IPS-18c (cell line): ENCODE measurements around the gene RAB3IP.

ENCODE experiments used
- H3K4me3 ChIP-seq: 2 replicates; pipeline ENCODE4 v1.7.0; 2013; ENCODE audit warnings: low read depth, mild to moderate bottlenecking, low read length, moderate library complexity; ENCODE audit not compliant: insufficient read depth
- H3K9me3 ChIP-seq: one replicate; pipeline ENCODE4 v1.6.1; 2013; ENCODE audit warnings: mild to moderate bottlenecking, low read length, moderate library complexity; ENCODE audit not compliant: control insufficient read depth, insufficient read depth

RAB3IP gene, protein sequence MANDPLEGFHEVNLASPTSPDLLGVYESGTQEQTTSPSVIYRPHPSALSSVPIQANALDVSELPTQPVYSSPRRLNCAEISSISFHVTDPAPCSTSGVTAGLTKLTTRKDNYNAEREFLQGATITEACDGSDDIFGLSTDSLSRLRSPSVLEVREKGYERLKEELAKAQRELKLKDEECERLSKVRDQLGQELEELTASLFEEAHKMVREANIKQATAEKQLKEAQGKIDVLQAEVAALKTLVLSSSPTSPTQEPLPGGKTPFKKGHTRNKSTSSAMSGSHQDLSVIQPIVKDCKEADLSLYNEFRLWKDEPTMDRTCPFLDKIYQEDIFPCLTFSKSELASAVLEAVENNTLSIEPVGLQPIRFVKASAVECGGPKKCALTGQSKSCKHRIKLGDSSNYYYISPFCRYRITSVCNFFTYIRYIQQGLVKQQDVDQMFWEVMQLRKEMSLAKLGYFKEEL

DNA sequence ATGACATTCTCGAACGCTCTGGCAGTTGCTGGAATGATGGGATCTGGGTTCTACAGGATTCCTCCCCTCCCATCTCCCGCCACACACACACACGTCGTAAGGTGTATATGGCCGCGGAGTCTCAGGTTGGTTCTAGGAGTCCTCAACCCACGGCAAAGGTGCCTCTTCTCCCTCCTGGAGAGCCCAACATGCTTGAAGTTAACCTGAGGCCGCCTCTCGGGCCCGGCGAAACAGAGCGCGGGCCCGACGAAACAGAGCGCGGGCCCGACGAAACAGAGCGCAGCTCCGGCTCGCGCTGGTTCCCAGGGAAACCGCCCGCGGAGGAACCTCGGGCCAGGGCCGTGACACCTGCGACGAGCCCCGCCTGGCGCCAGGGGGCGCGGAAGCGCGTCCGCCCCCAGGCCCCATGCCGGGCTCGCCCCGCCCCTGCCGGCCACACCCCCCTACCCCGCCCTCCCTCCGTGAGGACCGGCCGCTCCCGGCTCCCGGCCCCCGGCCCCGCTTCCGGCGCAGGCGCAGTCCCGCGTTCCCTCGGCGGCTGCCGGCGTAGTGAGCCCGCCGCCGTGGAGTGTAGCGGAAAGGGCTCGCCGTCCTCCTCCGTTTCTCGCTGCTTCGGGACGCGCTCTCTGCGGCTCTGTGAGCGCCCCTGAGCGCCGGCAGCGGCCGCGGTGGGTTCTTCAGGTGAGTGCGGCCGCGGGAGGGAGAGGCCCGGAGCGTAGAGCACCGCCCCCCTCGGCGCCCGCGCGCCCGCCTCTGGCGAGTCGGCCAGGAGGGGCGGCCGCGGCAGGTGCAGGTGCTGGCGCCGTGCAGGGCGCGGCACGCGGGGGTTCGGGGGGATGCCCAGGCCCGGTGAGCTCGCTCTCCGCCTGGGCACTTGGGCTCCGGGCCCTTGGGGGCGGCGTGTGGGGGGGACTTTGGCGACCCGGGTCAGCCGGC lies at the start of gene RAB3IP:
RAB3IP (plus strand) TSS at position 510 of the 936 bp plus-strand sequence. CDS start 16,549 bp downstream, outside the sequence.
- Histone ChIP-seq H3K9me3 (no peaks in the 10 kb centered on the region), H3K4me3 (peak within 1 kb of the TSS; percentile 81)

DNA sequence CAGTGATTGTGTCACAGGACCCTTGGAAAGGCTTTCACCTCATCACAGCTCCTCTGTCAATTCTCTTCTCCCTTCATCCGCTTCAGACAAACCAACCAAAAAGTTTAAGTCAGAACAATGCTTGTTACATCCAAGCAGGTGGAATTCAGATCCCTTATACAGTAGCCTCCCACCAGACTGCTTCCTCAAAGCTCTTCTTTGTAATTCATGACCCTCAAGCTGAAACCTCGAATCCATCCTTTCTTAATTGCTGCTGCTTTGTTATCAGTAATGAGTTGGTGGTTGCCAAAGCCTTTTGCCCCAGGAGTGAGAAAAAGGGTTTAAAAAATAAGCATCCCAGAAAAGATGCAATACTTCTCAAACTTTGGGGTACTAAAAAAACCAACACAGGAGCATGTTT lies 49.0 kb upstream of the RAB3IP start:
- no peak overlapping the region for H3K4me3 ChIP-seq
- H3K9me3 ChIP-seq: no peaks in the 10 kb centered on the region

DNA sequence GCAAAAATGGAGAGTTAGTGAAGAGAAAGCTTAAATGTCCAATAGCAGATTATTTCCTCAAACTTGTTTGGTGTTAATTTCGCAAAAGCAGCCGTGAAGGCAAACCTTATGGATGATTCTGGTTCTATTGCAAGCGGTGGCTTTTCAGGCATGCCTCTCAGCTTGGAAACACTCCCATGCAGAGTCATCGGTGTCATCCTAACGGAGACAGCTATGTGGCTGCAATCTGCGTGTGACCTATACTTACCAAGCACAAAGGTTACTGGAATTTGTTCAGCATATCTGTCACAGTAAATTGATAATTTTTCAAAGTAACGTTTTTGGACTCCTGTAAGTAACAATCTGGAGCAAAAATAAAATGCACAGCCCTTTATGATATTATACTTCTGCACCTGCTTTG lies 44.5 kb upstream of the RAB3IP start:
- no peaks in the 10 kb centered on the region for H3K9me3 ChIP-seq

DNA sequence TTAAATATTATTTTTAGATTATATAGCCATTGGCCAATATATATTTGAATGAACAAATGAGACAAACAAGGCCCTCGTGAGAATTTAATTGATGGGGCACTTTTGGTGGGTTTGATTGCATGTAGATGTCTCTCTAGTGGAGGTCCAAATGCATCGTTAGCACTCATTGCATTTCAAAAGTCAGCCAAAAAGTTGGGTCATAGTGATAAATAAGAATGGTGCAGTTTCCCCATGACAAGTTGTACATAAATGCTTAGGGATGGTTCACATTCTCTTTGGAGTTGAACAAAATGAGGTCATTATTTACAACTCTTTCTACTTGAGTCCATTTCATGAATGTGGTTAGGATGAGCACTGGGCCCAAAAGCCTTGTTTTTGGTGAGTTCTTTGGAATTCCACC lies 40.6 kb upstream of the RAB3IP start:
- no peaks in the 10 kb centered on the region for H3K9me3 ChIP-seq
- H3K4me3 ChIP-seq: no peak overlapping the region

More for the DNA sequence above, 44.5 kb upstream of the RAB3IP start:
- H3K4me3 ChIP-seq: no peak overlapping the region

DNA sequence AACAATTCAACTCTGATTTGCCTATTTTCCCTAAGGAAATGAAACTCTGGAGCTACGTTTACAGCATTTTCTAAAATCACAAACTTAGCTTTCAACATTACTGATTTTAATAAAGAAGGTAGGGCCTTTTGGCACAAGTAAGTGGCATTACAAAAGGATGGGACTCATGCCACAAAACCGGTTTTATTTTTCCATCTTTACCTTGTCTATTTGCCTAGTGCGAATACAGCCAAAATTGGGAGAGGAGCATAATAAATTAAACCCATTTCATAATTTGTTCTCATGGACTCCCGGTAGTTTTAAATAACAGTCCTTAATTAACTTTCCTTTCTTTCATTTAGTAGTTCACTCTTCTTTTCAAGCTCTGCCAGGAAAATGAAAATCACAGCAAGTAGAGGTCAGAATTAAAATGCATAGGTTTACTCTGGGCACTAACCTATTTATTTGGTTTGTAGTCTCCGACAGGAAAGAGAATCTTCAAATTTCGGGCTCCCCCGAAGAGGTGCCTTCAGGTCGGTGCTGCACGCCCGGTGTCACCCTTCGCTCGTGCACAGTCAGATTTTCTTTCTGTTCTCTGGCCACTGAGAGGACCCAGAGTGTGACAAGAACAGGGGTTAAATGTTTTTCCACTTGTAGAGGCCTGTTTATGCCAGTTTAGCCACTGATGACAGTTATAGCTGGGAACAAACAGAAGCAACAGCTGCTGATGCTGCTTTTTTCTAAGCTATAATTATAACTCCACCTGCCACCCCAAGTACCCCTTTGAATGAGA lies 39.7 kb upstream of the RAB3IP start, which contains the start of gene BEST3:
BEST3 (minus strand) TSS at position 535 of the 772 bp plus-strand sequence. CDS start 1,505 bp downstream, outside the sequence.
- Histone ChIP-seq H3K4me3 (no peak within 1 kb of the TSS), H3K9me3 (no peaks in the 10 kb centered on the region)

DNA sequence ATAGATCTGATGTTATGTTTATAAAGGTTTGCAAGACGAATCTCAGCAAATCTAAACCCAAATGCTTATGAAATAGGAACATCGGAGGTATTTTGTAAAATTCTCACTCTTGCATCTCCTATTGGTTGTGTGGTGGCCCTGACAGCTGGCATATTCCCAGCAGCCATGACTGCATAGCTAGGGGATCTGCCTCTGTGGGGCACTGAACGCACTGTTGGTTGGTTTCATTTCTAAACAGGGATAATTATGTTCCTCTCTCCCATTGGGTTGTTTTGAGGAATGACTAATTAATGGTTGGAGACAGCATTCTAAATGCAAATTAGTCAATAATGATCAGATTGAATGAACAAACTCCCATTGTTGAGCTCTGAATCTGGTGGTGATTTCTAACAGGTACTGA lies 36.8 kb upstream of the RAB3IP start:
- H3K4me3 ChIP-seq: no peak overlapping the region
- no peaks in the 10 kb centered on the region for H3K9me3 ChIP-seq

DNA sequence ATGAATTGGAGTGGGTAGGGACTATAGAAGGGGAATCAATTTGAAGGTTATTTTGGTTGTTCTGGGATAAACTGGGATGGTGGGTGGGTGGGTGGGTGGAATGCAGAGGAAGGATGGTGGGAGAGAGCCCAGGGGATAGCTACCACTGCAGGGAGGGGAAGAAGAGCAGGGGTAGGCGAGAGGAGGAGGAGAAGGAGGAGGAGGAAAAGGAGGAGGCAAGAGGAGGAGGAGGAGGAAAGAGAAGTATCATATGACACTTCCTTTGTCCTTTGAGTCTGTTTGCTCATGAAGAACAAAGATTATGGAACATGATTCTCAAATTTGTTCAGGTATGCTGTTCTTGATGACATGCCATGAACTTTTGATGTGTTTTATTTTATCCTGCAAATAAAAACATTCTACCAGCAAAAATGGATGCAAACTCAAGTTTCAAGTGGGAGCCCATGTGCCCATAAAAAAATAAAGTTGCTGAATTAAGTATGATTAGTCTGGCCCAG lies 35.5 kb upstream of the RAB3IP start:
- H3K9me3 ChIP-seq: no peaks in the 10 kb centered on the region

DNA sequence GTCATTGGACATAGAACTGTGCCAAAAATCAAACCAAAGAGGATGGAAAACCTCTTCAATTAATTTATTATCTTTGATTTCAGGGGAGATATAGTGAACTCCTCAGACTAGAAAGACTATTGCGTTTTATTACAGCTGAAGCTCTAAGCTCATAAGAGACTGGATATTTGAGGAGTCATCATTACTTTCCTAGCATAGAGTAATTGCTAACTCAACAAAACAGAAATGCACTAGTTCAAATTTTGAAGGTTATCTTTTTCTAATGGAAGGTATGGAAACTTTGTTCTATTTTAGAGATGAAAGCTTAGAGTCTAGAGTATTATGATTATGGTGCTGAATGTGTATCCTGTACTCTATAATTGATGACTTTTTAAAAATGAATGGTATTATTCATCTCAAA lies 34.3 kb upstream of the RAB3IP start:
- Histone ChIP-seq H3K4me3 (no peak overlapping the region), H3K9me3 (no peaks in the 10 kb centered on the region)

More for the DNA sequence above, 35.5 kb upstream of the RAB3IP start:
- H3K4me3 ChIP-seq: no peak overlapping the region

DNA sequence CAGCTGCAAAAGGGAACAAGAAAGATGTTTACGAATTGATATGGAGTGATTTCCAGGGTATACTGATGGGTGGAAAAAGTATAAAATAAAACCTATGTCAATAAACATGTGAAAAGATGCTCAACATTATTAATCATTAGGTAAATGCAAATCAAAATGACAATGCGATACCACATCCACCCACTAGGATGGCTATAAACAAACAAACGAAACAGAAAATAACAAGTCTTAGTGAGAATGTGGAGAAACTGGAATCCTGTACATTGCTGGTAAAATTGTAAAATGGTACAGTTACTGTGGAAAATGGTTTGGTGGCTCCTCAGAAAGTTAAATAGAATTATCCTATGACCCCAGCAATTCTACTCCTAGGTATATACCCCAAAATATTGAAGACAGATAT lies 30.0 kb upstream of the RAB3IP start:
- no peak overlapping the region for H3K4me3 ChIP-seq
- H3K9me3 ChIP-seq: no peaks in the 10 kb centered on the region

DNA sequence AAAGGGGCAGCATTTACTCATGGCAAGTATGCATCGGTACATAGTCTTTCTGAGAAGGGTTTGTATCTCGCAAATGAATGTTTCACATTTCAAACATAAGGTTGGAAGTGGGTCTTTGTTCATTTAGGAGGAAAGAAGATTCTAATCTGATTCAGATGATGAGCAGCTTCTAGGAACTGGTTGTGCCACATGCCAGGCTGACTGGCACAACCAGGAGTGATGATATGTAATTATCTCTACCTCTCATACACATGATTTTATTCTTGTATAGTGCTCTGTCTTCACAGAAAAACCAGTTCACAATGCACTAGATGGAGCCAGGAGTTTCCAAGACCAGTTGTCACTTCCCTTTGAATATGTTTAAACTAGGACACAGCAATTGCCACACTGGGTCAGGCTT lies 25.8 kb upstream of the RAB3IP start:
- H3K9me3 ChIP-seq: no peaks in the 10 kb centered on the region
- H3K4me3 ChIP-seq: no peak overlapping the region

DNA sequence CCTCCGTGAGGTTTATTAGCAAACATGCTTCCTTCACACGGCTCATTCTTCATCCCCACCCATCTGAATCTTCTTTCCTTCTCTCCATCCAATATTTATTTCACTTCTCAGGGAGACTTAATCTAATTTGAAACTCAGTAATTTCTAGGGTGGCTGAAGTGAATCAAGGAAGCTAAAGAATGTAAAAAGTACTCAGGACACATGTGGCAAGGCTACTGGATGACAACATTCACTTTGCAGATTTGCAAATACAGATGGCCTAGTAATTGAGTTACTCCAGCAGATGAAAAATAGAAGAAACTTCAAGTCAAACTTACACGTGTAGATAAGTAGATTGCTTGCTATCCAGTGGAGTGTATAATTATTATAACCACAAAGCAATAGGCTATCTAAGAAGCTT lies 24.1 kb upstream of the RAB3IP start:
- Histone ChIP-seq H3K4me3 (no peak overlapping the region), H3K9me3 (no peaks in the 10 kb centered on the region)

DNA sequence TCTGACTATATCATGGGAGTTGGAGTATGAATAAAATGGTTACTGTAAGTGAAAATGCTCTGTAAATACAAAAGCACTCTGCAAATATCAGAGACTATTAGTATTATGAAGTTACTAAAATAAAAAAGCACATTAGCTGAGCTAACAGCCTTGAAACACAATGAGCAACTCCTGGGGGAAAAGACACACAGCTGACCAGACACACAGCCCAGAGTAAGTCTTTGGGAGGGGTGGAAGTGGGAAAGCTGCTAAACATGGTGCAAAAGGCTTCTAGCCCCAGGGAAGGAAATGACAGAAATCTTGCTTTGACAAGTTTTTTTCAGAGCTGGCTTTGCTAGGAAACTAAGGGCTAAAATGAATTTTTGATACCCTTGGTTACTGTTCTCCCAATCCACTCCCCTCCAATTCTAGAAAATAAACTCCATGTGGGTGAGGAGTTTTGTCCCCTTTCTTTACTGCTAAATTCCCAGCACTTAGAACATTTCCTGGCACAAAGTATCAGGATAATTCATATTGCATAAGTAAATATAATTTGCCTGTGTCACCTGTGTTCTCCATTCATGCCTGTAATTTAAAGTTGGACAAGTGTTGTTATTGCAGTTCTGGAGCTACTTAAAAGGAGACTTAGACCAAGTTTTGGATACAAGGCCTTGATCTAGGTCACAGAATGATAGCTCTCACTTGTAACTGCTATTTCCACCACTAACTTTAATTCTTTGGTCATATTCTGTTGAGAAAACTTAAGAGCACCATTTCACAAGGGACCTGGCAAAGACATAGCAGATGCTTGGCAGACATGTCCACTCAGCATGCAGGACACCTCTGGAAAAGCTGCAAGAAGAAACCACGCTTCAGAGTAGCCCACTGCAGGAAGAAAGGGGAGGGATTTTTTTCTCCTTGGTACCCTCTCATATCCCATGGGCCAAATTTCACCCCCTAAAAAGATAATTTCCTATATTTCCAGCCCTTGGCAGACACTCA lies 19.0 kb upstream of the RAB3IP start:
- Histone ChIP-seq H3K9me3 (no peaks in the 10 kb centered on the region), H3K4me3 (no peak overlapping the region)

DNA sequence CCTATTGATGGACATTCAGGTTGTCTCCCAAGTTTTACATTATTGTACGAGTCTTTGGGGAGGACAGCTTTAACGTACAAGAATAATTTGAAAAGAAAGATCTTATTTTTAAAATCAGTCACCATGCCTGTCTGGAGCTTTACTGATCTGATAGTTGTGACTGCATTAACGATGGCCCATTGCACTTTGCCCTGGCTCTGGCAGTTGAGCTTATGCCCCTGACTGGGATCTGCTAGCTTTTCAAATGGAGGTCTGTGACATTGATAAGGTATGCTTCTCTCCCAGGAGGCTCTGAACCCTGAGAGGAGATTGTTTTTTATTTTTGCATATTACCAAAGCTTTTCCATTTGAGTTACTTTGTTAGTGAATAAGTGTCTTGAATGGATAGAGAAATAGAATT lies 17.9 kb upstream of the RAB3IP start:
- Histone ChIP-seq H3K4me3 (no peak overlapping the region), H3K9me3 (no peaks in the 10 kb centered on the region)

DNA sequence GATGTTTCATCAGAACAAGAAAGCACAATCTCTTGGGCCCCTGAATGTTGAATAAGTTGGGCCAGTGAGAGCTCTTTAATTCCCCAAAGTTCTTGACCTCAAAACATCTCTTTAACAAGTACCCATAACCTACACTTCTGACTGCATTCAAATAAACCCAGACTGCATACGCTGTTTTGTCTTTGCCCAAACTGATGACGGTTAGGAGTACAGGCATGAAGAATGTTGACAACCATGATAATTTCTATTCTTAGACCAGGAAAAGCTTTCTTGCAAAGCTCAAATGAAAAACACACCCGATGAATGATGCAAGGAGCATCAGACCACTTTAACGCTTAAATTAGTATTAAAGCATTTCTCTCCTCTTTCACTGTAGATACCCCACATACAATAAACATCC lies 11.7 kb upstream of the RAB3IP start:
- Histone ChIP-seq H3K4me3 (no peak overlapping the region), H3K9me3 (no peaks in the 10 kb centered on the region)

DNA sequence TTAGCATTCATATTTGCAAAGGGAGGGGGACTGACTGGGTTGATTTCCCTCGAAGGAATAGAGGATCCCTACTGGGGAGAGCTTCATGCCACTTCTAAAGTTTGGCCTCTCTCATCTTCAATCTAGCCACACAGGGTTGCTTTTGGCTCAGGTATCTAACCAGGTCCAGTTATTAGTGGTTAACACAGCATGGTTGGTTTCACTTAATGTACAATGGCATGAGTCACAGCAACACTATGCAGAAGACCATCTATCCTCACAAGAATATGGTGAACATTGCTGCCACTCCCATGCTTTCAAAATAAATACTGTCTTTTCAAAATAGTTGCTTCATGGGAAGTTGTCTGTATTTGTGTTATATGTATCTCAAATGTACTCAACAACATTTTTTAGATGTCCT lies 6.6 kb upstream of the RAB3IP start:
- H3K9me3 ChIP-seq: no peaks in the 10 kb centered on the region
- no peak overlapping the region for H3K4me3 ChIP-seq

DNA sequence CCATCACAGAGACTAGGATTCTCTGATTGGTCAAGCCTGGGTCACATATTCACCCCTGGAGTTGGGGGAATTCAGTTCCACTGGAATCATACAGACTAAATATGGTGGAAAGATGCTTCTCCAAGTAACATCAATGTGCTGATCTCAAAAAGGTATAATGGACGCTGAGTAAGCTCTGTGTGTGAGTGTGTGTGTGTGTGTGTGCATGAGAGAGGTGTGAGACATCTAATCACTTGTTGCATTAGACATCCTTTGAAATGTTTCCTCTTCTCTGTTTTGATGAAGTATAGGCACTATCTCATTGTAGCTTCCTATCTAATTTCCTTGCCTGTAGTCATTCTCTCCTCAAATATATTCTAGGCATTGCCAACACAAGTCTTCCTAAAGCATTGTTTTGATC lies 5.0 kb upstream of the RAB3IP start:
- Histone ChIP-seq H3K9me3 (no peaks in the 10 kb centered on the region), H3K4me3 (no peak overlapping the region)
